Dendritic cell treated with granulocyte-macrophage colony-stimulating factor and Interleukin-4, amounts not matched to agents 40 ng/mL and 50 ng/mL, for 4 days (primary cell): ENCODE measurements around the gene PLPP4.

Experiments used
- H3K27ac Mint-ChIP-seq: one replicate; pipeline ENCODE4 v1.8.0; 2022; ENCODE audit warnings: mild to moderate bottlenecking, mixed read lengths
- H3K27me3 Mint-ChIP-seq: one replicate; pipeline ENCODE4 v1.8.0; 2022; ENCODE audit warnings: mild to moderate bottlenecking, mixed read lengths
- H3K36me3 Mint-ChIP-seq: one replicate; pipeline ENCODE4 v1.8.0; 2022; ENCODE audit warnings: low read depth, mixed read lengths
- H3K4me1 Mint-ChIP-seq: one replicate; pipeline ENCODE4 v1.8.0; 2022; ENCODE audit warnings: low read depth, mixed read lengths
- H3K4me3 Mint-ChIP-seq: one replicate; pipeline ENCODE4 v1.8.0; 2022; ENCODE audit warnings: mild to moderate bottlenecking, moderate library complexity, mixed read lengths
- H3K9me3 Mint-ChIP-seq: one replicate; pipeline ENCODE4 v1.8.0; 2022; ENCODE audit warnings: mixed read lengths
- intact Hi-C: fragments of 100-400 bp; cut with micrococcal nuclease; formaldehyde crosslinking; loops from one replicate; pipeline ENCODE4 v1.15.0; 2022

PLPP4 gene

DNA sequence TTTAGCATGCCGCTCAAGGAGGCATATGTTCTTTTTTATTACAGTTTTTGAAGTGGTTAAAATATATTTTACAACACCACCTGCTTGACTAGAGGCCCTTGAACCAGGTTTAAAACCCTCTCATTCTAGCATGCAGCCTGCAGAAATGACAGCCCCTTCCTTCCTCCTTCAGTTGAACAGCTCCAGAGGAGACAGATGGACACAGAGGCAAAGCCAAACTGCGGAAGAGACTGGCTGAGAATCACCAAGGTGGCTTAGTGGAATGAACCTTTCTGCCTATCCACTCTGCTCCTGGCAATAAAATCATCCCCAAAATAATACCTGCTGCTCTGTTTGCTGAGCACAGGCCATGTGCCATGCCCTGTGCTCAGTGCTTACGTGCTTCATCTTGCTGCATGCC is 23.9 kb upstream of the PLPP4 start:
- H3K4me1 Mint-ChIP-seq, result no peaks in the 10 kb centered on the region
- no peak overlapping the region for H3K4me3 Mint-ChIP-seq
- H3K27me3 Mint-ChIP-seq, result peaks cover 16% of the 10 kb centered on the region
- intact Hi-C loops, result no loop called here
- H3K27ac Mint-ChIP-seq, result no peak overlapping the region
- H3K36me3 Mint-ChIP-seq, result no peaks in the 10 kb centered on the region
- H3K9me3 Mint-ChIP-seq, result no peaks in the 10 kb centered on the region

- H3K36me3 Mint-ChIP-seq, result no peaks in the 10 kb centered on the region
- intact Hi-C loops, result no loop called here
- peaks cover 5% of the 10 kb centered on the region for H3K27me3 Mint-ChIP-seq
- no peak overlapping the region for H3K4me3 Mint-ChIP-seq
- H3K27ac Mint-ChIP-seq, result no peak overlapping the region
- H3K9me3 Mint-ChIP-seq, result no peaks in the 10 kb centered on the region
- H3K4me1 Mint-ChIP-seq, result no peaks in the 10 kb centered on the region
Measured at GRCh38 chr10:120436439-120437112, 20.5 kb upstream of the PLPP4 start.

DNA sequence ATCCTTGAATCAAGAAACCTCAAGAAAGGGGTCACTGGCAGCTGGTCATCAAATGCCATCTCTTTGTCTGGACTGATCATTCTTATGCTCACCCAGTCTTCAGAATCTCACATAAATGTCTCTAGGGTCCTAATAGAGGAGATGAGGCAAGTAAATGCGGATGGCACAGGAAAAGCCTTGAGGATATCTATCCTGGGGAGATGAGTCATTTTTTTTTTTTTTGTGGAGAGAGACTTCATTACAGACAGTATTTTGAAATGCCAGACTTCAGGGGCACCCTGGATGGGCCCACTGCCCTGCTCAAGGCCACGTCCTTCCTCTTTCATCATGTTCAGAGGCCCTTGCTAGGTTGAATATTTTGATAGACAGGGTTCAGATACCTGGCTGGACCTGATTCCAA is 19.5 kb upstream of the PLPP4 start:
- no peaks in the 10 kb centered on the region for H3K36me3 Mint-ChIP-seq

DNA sequence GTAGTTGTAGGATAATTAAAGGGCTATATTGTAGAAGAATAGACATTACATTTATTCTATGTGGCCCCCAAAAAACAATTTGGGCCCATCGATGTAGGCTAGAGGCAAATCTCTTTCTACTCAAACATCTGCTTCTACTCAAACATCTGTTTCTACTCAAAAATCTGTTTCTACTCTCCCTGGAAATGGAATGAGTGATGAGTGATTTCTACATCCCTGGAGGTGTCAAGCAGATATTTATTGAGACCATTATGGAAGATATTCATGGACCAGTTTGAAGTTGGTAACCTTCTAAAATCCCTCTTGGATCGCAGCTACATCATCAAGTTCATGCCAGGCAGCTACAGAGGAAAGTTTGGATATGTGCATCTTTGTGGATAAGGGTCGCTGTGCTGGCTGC is 5.1 kb upstream of the PLPP4 start:
- Mint-ChIP-seq H3K4me3 (no peak overlapping the region), H3K9me3 (no peaks in the 10 kb centered on the region), H3K36me3 (no peaks in the 10 kb centered on the region), H3K27ac (no peak overlapping the region), H3K27me3 (peaks cover 28% of the 10 kb centered on the region), H3K4me1 (peaks cover 6% of the 10 kb centered on the region)
- intact Hi-C loops, result no loop called here

More for the DNA sequence above, 19.5 kb upstream of the PLPP4 start:
- intact Hi-C loops, result no loop called here
- Mint-ChIP-seq H3K9me3 (no peaks in the 10 kb centered on the region), H3K4me1 (no peaks in the 10 kb centered on the region), H3K27me3 (peaks cover 5% of the 10 kb centered on the region), H3K27ac (no peak overlapping the region), H3K4me3 (no peak overlapping the region)

DNA sequence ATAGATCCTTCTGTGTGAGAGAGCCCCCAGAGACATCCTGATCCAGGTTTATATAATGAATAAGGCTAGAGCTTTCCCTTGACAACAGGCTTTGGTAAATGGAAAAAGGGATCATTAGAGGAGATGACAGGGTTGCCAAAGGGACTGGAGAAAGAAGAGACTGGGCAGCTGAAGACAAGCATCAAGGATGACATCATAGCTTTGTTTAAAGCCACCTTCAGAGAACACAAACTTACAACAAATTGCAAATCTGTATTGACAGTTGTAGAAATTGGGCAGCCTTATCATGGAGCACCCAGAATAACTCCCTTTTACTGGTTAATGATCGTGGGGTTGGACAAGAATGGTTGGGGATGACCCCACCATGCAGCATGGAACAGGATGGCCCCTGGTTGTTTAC is 3.7 kb upstream of the PLPP4 start:
- Mint-ChIP-seq H3K27ac (no peak overlapping the region), H3K4me1 (peaks cover 6% of the 10 kb centered on the region), H3K9me3 (no peaks in the 10 kb centered on the region), H3K4me3 (no peak overlapping the region), H3K27me3 (peaks cover 41% of the 10 kb centered on the region), H3K36me3 (no peaks in the 10 kb centered on the region)
- intact Hi-C loops, result no loop called here

GRCh38 chr10:120453886-120454285 is 3.1 kb upstream of the PLPP4 start:
- Mint-ChIP-seq H3K4me3 (no peak overlapping the region), H3K36me3 (no peaks in the 10 kb centered on the region), H3K27me3 (peaks cover 46% of the 10 kb centered on the region), H3K9me3 (no peaks in the 10 kb centered on the region), H3K4me1 (peaks cover 6% of the 10 kb centered on the region), H3K27ac (no peak overlapping the region)
- intact Hi-C loops, result no loop called here

- H3K4me3 Mint-ChIP-seq, result no peak overlapping the region
- H3K27me3 Mint-ChIP-seq, result peaks cover 53% of the 10 kb centered on the region
- intact Hi-C loops, result no loop called here
- H3K4me1 Mint-ChIP-seq, result peaks cover 6% of the 10 kb centered on the region
- no peaks in the 10 kb centered on the region for H3K9me3 Mint-ChIP-seq
- no peaks in the 10 kb centered on the region for H3K36me3 Mint-ChIP-seq
- no peak overlapping the region for H3K27ac Mint-ChIP-seq
Measured at GRCh38 chr10:120455004-120455403, 2.0 kb upstream of the PLPP4 start.

- H3K4me1 Mint-ChIP-seq, result peaks cover 6% of the 10 kb centered on the region
- no peak overlapping the region for H3K4me3 Mint-ChIP-seq
- H3K36me3 Mint-ChIP-seq, result no peaks in the 10 kb centered on the region
- H3K27me3 Mint-ChIP-seq, result peaks cover 53% of the 10 kb centered on the region
- intact Hi-C loops, result no loop called here
- no peak overlapping the region for H3K27ac Mint-ChIP-seq
- no peaks in the 10 kb centered on the region for H3K9me3 Mint-ChIP-seq
Measured at GRCh38 chr10:120455606-120456005, 1.4 kb upstream of the PLPP4 start.

DNA sequence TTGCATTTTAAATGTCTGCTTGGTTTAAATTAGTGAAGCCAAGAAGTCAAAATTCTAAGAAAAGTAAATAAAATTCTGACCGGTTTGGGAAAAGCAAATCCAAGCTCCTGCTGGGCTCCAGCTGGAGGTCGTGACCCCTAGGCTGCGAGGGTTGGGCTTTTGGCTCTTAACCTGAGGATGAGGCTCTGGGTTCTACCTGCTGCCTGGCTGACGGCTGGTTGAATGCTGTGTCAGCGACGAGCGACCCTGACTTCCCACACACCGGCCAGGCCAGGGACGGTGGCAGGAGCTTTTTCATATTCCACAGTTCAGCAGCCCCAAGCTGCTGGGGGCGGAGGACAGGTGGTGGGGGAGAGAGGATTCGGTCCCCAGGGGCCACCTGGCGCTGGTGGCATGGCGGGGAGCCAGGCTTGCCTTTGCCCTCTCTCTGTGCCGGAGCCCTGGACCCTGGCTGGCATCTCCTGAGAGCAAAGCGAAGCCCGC is 843 bp upstream of the PLPP4 start:
- Mint-ChIP-seq H3K36me3 (no peaks in the 10 kb centered on the region), H3K27me3 (peaks cover 53% of the 10 kb centered on the region), H3K4me3 (peak overlapping the region; percentile 60), H3K4me1 (peaks cover 6% of the 10 kb centered on the region), H3K27ac (no peak overlapping the region), H3K9me3 (no peaks in the 10 kb centered on the region)
- intact Hi-C loops, result no loop called here

DNA sequence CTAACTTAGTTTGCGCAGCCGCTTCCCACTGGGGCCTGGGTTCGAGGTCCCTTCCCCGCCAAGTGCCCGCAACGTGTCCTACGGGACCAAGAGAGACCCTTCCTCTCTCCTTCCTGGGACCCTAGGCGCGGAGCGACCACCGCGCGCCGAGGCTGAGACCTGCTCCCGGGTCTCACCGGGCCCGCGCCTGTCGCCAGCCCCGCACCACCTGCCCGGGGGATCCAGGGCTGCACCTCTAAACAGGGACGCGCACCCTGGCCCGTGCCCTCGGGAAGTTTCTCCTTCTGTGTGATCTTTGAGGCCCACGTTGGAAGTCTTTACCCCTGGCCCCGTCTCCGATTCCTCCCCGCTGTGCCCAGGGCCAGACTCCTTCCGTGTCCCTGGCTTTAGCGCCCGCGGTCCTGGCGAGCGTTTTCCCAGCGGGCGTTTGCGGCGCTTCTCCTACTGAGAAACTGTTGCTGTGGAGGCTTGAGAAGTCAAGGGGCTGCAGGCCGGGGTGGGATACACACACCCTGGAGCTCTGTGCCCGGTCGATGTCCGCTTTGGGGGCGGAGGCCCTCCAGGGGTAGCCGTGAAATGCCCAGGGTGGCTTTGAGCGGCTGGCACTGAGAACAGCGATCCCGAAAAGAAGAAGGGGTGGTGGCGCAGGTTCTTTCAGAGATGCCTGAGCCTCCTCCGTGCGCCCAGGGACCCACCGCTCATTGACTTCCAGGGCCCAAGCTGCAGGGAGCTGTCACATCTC is 575 bp downstream of the PLPP4 start:
- intact Hi-C loops, result no loop called here
- H3K9me3 Mint-ChIP-seq, result no peaks in the 10 kb centered on the region
- H3K27ac Mint-ChIP-seq, result no peak overlapping the region
- no peaks in the 10 kb centered on the region for H3K36me3 Mint-ChIP-seq
- no peak overlapping the region for H3K4me3 Mint-ChIP-seq
- H3K27me3 Mint-ChIP-seq, result peaks cover 57% of the 10 kb centered on the region
- H3K4me1 Mint-ChIP-seq, result peaks cover 6% of the 10 kb centered on the region

GRCh38 chr10:120458432-120458831 is 1.4 kb downstream of the PLPP4 start:
- Mint-ChIP-seq H3K27me3 (peaks cover 56% of the 10 kb centered on the region), H3K9me3 (no peaks in the 10 kb centered on the region), H3K4me1 (peaks cover 6% of the 10 kb centered on the region), H3K36me3 (no peaks in the 10 kb centered on the region), H3K27ac (no peak overlapping the region), H3K4me3 (no peak overlapping the region)
- intact Hi-C loops, result no loop called here

DNA sequence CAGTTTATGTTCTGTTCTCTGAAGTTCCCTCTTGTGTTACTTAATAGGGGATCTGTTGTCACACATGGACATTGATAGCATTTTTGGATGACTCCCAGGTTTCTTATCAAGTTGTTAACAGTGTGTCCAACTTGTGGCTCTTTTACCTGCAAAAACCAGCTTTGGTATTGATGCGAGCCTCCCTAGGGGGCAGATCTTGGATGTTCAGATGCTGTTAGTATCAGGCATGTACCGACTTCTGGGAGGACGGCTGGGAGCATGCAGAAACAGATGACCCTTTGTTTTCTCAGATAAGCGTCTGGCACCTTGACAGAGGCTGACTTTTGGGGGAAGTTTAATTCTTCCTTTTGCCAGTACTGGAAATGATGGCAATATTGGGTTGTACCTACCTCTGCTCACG is 2.2 kb downstream of the PLPP4 start:
- H3K9me3 Mint-ChIP-seq, result no peaks in the 10 kb centered on the region
- H3K27ac Mint-ChIP-seq, result no peak overlapping the region
- H3K27me3 Mint-ChIP-seq, result peaks cover 52% of the 10 kb centered on the region
- intact Hi-C loops, result no loop called here
- no peaks in the 10 kb centered on the region for H3K36me3 Mint-ChIP-seq
- H3K4me1 Mint-ChIP-seq, result peaks cover 6% of the 10 kb centered on the region
- H3K4me3 Mint-ChIP-seq, result no peak overlapping the region

GRCh38 chr10:120460186-120460585 is 3.2 kb downstream of the PLPP4 start:
- Mint-ChIP-seq H3K4me1 (peaks cover 6% of the 10 kb centered on the region), H3K9me3 (no peaks in the 10 kb centered on the region), H3K27ac (no peak overlapping the region), H3K36me3 (no peaks in the 10 kb centered on the region), H3K27me3 (peaks cover 43% of the 10 kb centered on the region), H3K4me3 (no peak overlapping the region)
- intact Hi-C loops, result no loop called here

DNA sequence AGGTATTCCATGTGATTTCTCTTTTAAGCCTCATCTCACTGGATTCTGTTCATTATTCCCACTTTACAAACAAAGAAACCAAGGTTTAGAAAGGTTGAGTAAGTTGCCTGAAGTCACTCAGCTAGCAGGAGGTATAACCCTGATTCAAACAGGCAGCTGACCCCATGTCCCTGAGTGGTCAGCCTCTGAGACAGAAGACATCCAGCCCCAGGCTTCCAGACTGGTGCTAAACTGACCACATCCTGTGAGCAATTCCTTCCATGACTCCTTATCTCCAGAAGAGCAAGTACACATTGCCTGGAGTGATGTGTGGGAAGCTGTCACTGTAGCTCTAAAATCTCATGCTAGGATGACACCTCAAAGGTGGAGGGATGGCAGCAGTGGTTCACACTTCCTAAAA is 3.7 kb downstream of the PLPP4 start:
- H3K9me3 Mint-ChIP-seq, result no peaks in the 10 kb centered on the region
- intact Hi-C loops, result no loop called here
- H3K36me3 Mint-ChIP-seq, result no peaks in the 10 kb centered on the region
- H3K27me3 Mint-ChIP-seq, result peaks cover 39% of the 10 kb centered on the region
- no peak overlapping the region for H3K27ac Mint-ChIP-seq
- H3K4me1 Mint-ChIP-seq, result peaks cover 6% of the 10 kb centered on the region
- H3K4me3 Mint-ChIP-seq, result no peak overlapping the region
